Thoracic aorta (tissue), 2 donors: ENCODE measurements around the gene CRADD. TPM values are rescaled to one million over a fixed set of nuclear protein-coding genes. Genes with fewer than 3 reads are reported as not detected.
"Not testable (repeated sequence)": the region's sequence is repeated elsewhere in the genome, so short reads cannot be mapped to it uniquely, and the experiment has no call there.

Experiments used
- ATAC-seq: fragments of 150-250 bp; one replicate; pipeline ENCODE4 v1.8.0; 2017; ENCODE audit warnings: low read depth; ENCODE audit not compliant: insufficient number of reproducible peaks, low FRiP score
- DNase-seq: peaks from one replicate; pipeline ENCODE4 v3.0.0-alpha.2; 2020; ENCODE audit warnings: low spot score
- H3K27ac ChIP-seq, 2 donors: fragments of 200-600 bp; sonication (generic); 1 replicate in 1 of 2; 2 replicates in 1 of 2; pipeline ENCODE4 v1.5.1; 2016; ENCODE audit warnings: mild to moderate bottlenecking in 2 of 2, moderate library complexity in 2 of 2
- H3K27me3 ChIP-seq: fragments of 200-600 bp; sonication (generic); replicated peaks from 2 replicates; pipeline ENCODE4 v1.6.0; 2016; ENCODE audit warnings: mild to moderate bottlenecking; ENCODE audit not compliant: insufficient read depth
- H3K36me3 ChIP-seq: fragments of 200-600 bp; sonication (generic); one replicate; pipeline ENCODE4 v1.5.1; 2016
- H3K4me1 ChIP-seq, 2 donors: fragments of 200-600 bp; sonication (generic); 1 replicate in 1 of 2; 2 replicates in 1 of 2; pipeline versions ENCODE4 v1.5.1 to v1.6.0; 2016; ENCODE audit warnings: low read depth in 2 of 2, mild to moderate bottlenecking in 1 of 2; ENCODE audit not compliant: control insufficient read depth in 1 of 2
- H3K4me3 ChIP-seq: fragments of 200-600 bp; sonication (generic); 2 replicates; pipeline ENCODE4 v1.5.1; 2016; ENCODE audit warnings: mild to moderate bottlenecking
- H3K9me3 ChIP-seq: fragments of 200-600 bp; sonication (generic); 2 replicates; pipeline ENCODE4 v1.5.1; 2016
- CTCF ChIP-seq: fragments of 200-600 bp; sonication (generic); IDR thresholded peaks from one replicate; pipeline ENCODE4 v1.5.1; 2019; ENCODE audit warnings: antibody characterized with exemption
- total RNA-seq, 2 donors: library from RNA; depleted of rRNA; stranded (reverse); fragments of >200 nt; gene quantifications; one replicate each; pipeline versions ENCODE4 v1.1.0 to v1.2.3, GENCODE V29; 2016

The CRADD gene
- total RNA-seq, 2 donors from 2014 or later, result 33.0 to 57.9 TPM

GRCh38 chr12:93798279-93799151 is 121.3 kb downstream of the CRADD start:
- no peak overlapping the region for H3K27ac ChIP-seq
- no peak for DNase-seq
- no peak for ATAC-seq
- H3K4me3 ChIP-seq, result no peak overlapping the region
- H3K36me3 ChIP-seq, result no peaks in the 10 kb centered on the region
- no peak for TF ChIP-seq CTCF
- no peaks in the 10 kb centered on the region for H3K9me3 ChIP-seq
- no peaks in the 10 kb centered on the region for H3K27me3 ChIP-seq
- H3K4me1 ChIP-seq, result peaks cover 7 to 28% of the 10 kb centered on the region in 2 donors

- not testable (repeated sequence) for DNase-seq, H3K27ac ChIP-seq, H3K27me3 ChIP-seq, H3K36me3 ChIP-seq, ATAC-seq, H3K4me3 ChIP-seq, H3K9me3 ChIP-seq
- H3K4me1 ChIP-seq, result peaks cover 7 to 26% of the 10 kb centered on the region in 2 donors
Measured at GRCh38 chr12:93801666-93802065, 124.5 kb downstream of the CRADD start.

- no peak overlapping the region for H3K4me3 ChIP-seq
- peaks cover 7 to 26% of the 10 kb centered on the region in 2 donors for H3K4me1 ChIP-seq
- no peaks in the 10 kb centered on the region for H3K36me3 ChIP-seq
- DNase-seq, result no peak
- no peak for ATAC-seq
- H3K9me3 ChIP-seq, result no peaks in the 10 kb centered on the region
- H3K27me3 ChIP-seq, result no peaks in the 10 kb centered on the region
- H3K27ac ChIP-seq, result peak overlapping the region in 1 of 2 donors; percentile 61
- TF ChIP-seq CTCF, result no peak
Measured at GRCh38 chr12:93802293-93802692, 125.1 kb downstream of the CRADD start.

- H3K27me3 ChIP-seq, result no peaks in the 10 kb centered on the region
- TF ChIP-seq CTCF, result no peak
- no peak for ATAC-seq
- no peak for DNase-seq
- peak overlapping the region; percentile 41 for H3K4me3 ChIP-seq
- H3K36me3 ChIP-seq, result no peaks in the 10 kb centered on the region
- H3K4me1 ChIP-seq, result peaks cover 7 to 26% of the 10 kb centered on the region in 2 donors
- H3K9me3 ChIP-seq, result no peaks in the 10 kb centered on the region
- H3K27ac ChIP-seq, result peak overlapping the region; percentile 59 to 61
Measured at GRCh38 chr12:93802698-93803423, 125.7 kb downstream of the CRADD start.

- H3K27me3 ChIP-seq, result no peaks in the 10 kb centered on the region
- ATAC-seq (peak; percentile 9), DNase-seq (no peak)
- peaks cover 7 to 26% of the 10 kb centered on the region in 2 donors for H3K4me1 ChIP-seq
- peak overlapping the region; percentile 41 for H3K4me3 ChIP-seq
- H3K27ac ChIP-seq, result peak overlapping the region; percentile 59 to 61
- no peaks in the 10 kb centered on the region for H3K9me3 ChIP-seq
- TF ChIP-seq CTCF, result no peak
- H3K36me3 ChIP-seq, result no peaks in the 10 kb centered on the region
Measured at GRCh38 chr12:93803424-93803807, 126.2 kb downstream of the CRADD start.
